B cell (primary cell): Measurements from ENCODE around the gene PHRF1. TPM values are rescaled to one million over a fixed set of nuclear protein-coding genes. Genes with fewer than 3 reads are reported as not detected.

Source experiments
- ATAC-seq: fragments of 200-7000 bp; cut with Tn5 transposase; one replicate; pipeline ENCODE4 v1.10.0; 2021; ENCODE audit warnings: low read depth, mild to moderate bottlenecking, moderate number of reproducible peaks, moderate library complexity
- CTCF ChIA-PET: fragments of 350-600 bp; sonication (Branson Sonifier 250); formaldehyde crosslinking; loops from one replicate; lab custom pipeline; 2021; ENCODE audit warnings: antibody characterized with exemption, inconsistent platforms; lab: Charles Lee
- POLR2A ChIA-PET: fragments of 350-600 bp; sonication (Branson Sonifier 250); formaldehyde crosslinking; loops from one replicate; lab custom pipeline; 2021; ENCODE audit warnings: antibody characterized with exemption; lab: Charles Lee
- DNase-seq: peaks from one replicate; pipeline ENCODE4 v3.0.0; 2013
- H2AFZ ChIP-seq: 2 replicates; pipeline ENCODE4 v1.6.1; 2012; ENCODE audit warnings: mild to moderate bottlenecking, low read depth, low read length; ENCODE audit not compliant: insufficient read depth, poor library complexity, severe bottlenecking
- H3K27ac ChIP-seq, 2 donors: 1 replicate in 1 of 2; 2 replicates in 1 of 2; pipeline ENCODE4 v1.5.1; 2012 to 2013; ENCODE audit warnings: low read length in 2 of 2, mild to moderate bottlenecking in 2 of 2, moderate library complexity in 1 of 2
- H3K27me3 ChIP-seq, 4 experiments: fragments of 200-600 bp in 1 of 4; sonication (generic) in 1 of 4; replicated peaks in 1 of 4; 1 replicate in 2 of 4; 2 replicates in 2 of 4; pipeline versions ENCODE4 v1.6.1 to v1.7.0; 2013 to 2016; ENCODE audit warnings: low read length in 3 of 4, mild to moderate bottlenecking in 2 of 4, mixed read lengths in 1 of 4, moderate library complexity in 1 of 4; ENCODE audit not compliant: insufficient read depth in 4 of 4, control insufficient read depth in 3 of 4; ENCODE audit errors: control extremely low read depth in 1 of 4
- H3K36me3 ChIP-seq, 2 experiments: replicated peaks in 1 of 2; 1 replicate in 1 of 2; 2 replicates in 1 of 2; pipeline versions ENCODE4 v1.6.1 to v1.7.1; 2013; ENCODE audit warnings: low read length in 1 of 2; ENCODE audit not compliant: insufficient read depth in 2 of 2, control insufficient read depth in 1 of 2; ENCODE audit errors: control extremely low read depth in 1 of 2, extremely low read depth in 1 of 2
- H3K4me1 ChIP-seq, 2 donors: fragments of 200-600 bp in 1 of 2; sonication (generic) in 1 of 2; 1 replicate in 1 of 2; 2 replicates in 1 of 2; pipeline versions ENCODE4 v1.5.1 to v1.6.1; 2013 to 2017; ENCODE audit warnings: low read length in 2 of 2; ENCODE audit not compliant: control insufficient read depth in 2 of 2, insufficient read depth in 2 of 2
- H3K4me2 ChIP-seq: replicated peaks from 2 replicates; pipeline ENCODE3; 2012; ENCODE audit warnings: mild to moderate bottlenecking, low read depth, low read length; ENCODE audit not compliant: poor library complexity, severe bottlenecking
- H3K4me3 ChIP-seq, 5 experiments: fragments of 200-600 bp in 1 of 5; sonication (generic) in 1 of 5; 1 replicate in 3 of 5; 2 replicates in 2 of 5; pipeline versions ENCODE4 v1.5.1 to v1.7.0; 2011 to 2016; ENCODE audit warnings: low read length in 4 of 5, mild to moderate bottlenecking in 4 of 5, low read depth in 2 of 5, control low read depth in 1 of 5, moderate library complexity in 1 of 5; ENCODE audit not compliant: insufficient read depth in 1 of 5; ENCODE audit errors: control extremely low read depth in 1 of 5, extremely low read depth in 1 of 5
- H3K79me2 ChIP-seq: fragments of 200-600 bp; sonication (generic); one replicate; pipeline ENCODE4 v1.6.0; 2016; ENCODE audit warnings: low read length; ENCODE audit not compliant: control insufficient read depth, insufficient read depth
- H3K9ac ChIP-seq: fragments of 200-600 bp; sonication (generic); 2 replicates; pipeline ENCODE4 v1.6.1; 2017; ENCODE audit warnings: mild to moderate bottlenecking, low read length, moderate library complexity
- H3K9me3 ChIP-seq, 3 donors: one replicate each; pipeline versions ENCODE4 v1.6.1 to v1.7.1; 2013; ENCODE audit warnings: low read length in 2 of 3; ENCODE audit not compliant: control insufficient read depth in 2 of 3, insufficient read depth in 1 of 3; ENCODE audit errors: control extremely low read depth in 1 of 3
- H4K20me1 ChIP-seq: 2 replicates; pipeline ENCODE4 v1.6.0; 2012; ENCODE audit warnings: mild to moderate bottlenecking, low read length; ENCODE audit not compliant: insufficient read depth, control insufficient read depth, poor library complexity, severe bottlenecking
- H3K27ac Mint-ChIP-seq: one replicate; pipeline ENCODE4 v1.8.0; 2021; ENCODE audit warnings: mixed read lengths
- H3K27me3 Mint-ChIP-seq: one replicate; pipeline ENCODE4 v1.8.0; 2021; ENCODE audit warnings: mixed read lengths
- H3K4me1 Mint-ChIP-seq: one replicate; pipeline ENCODE4 v1.8.0; 2021; ENCODE audit warnings: mixed read lengths
- H3K4me3 Mint-ChIP-seq: one replicate; pipeline ENCODE4 v1.8.0; 2021; ENCODE audit warnings: mixed read lengths
- H3K9me3 Mint-ChIP-seq: one replicate; pipeline ENCODE4 v1.8.0; 2022; ENCODE audit warnings: mixed read lengths; ENCODE audit not compliant: insufficient read depth
- CTCF ChIP-seq: fragments of 200-600 bp; IDR thresholded peaks from one replicate; pipeline ENCODE4 v1.8.0; 2022; ENCODE audit warnings: antibody characterized with exemption, mild to moderate bottlenecking
- EZH2 ChIP-seq: IDR thresholded peaks from 2 replicates; pipeline ENCODE4 v1.6.1; 2012; ENCODE audit warnings: borderline replicate concordance, low read depth, mild to moderate bottlenecking, moderate library complexity, low read length; ENCODE audit not compliant: insufficient read depth, poor library complexity, severe bottlenecking
- WGBS: methylation state at CpG from one replicate; pipeline ENCODE4 v1.1.5; 2013; ENCODE audit warnings: missing lambda C conversion rate; ENCODE audit not compliant: insufficient coverage; 5-methylcytosine and 5-hydroxymethylcytosine counted together
- intact Hi-C: fragments of 100-400 bp; cut with micrococcal nuclease; formaldehyde crosslinking; loops from one replicate; pipeline ENCODE4 v1.10.0; 2022
- polyA plus RNA-seq: library from polyadenylated mRNA; depleted of rRNA; stranded (reverse); fragments of >200 nt; gene quantifications from 2 replicates; pipeline ENCODE4 v1.2.3, GENCODE V29; 2012
- total RNA-seq, 2 donors: library from RNA; stranded (reverse); fragments of 120-200 nt in 1 of 2; gene quantifications; 1 replicate in 1 of 2; 2 replicates in 1 of 2; pipeline versions ENCODE4 v1.2.3 to v1.2.4, GENCODE V29; 2013 to 2022

PHRF1 gene
- total and polyA plus RNA-seq, 2 donors (not counting 1 experiment from before 2014, with no cell fraction given), result 22.3 to 57.9 TPM

GRCh38 chr11:586376-587316 is 10.4 kb downstream of the PHRF1 start:
- no peak for ATAC-seq
- Mint-ChIP-seq H3K9me3 (no peaks in the 10 kb centered on the region), H3K27me3 (no peaks in the 10 kb centered on the region), H3K4me3 (no peak overlapping the region), H3K4me1 (no peaks in the 10 kb centered on the region), H3K27ac (no peak overlapping the region)
- TF ChIP-seq EZH2, result no peak
- no peak for TF ChIP-seq CTCF
- peaks cover 73% of the 10 kb centered on the region for H3K79me2 ChIP-seq
- no peak overlapping the region for H2AFZ ChIP-seq
- peaks cover 0 to 3% of the 10 kb centered on the region in 2 donors for H3K4me1 ChIP-seq
- H4K20me1 ChIP-seq, result peaks cover 84% of the 10 kb centered on the region
- H3K4me2 ChIP-seq, result no peak overlapping the region
- H3K4me3 ChIP-seq, result no peak overlapping the region
- DNase-seq, result no peak
- H3K9ac ChIP-seq, result no peak overlapping the region
- intact Hi-C loops, result no loop called here
- peaks cover 0 to 65% of the 10 kb centered on the region in 2 experiments for H3K36me3 ChIP-seq
- no peaks in the 10 kb centered on the region for H3K9me3 ChIP-seq
- H3K27ac ChIP-seq, result no peak overlapping the region
- 96% methylated on average over 32 of the region's 32 CpGs for WGBS
- CTCF ChIA-PET, result no interaction called here
- no peaks in the 10 kb centered on the region for H3K27me3 ChIP-seq
- POLR2A ChIA-PET, result no interaction called here

GRCh38 chr11:587546-587945 is 11.3 kb downstream of the PHRF1 start:
- Histone ChIP-seq H3K9ac (no peak overlapping the region), H3K4me1 (peaks cover 0 to 3% of the 10 kb centered on the region in 2 donors), H3K27ac (no peak overlapping the region), H3K9me3 (no peaks in the 10 kb centered on the region), H3K4me3 (no peak overlapping the region), H3K79me2 (peaks cover 65% of the 10 kb centered on the region), H3K36me3 (peaks cover 0 to 67% of the 10 kb centered on the region in 2 experiments), H4K20me1 (peaks cover 75% of the 10 kb centered on the region), H3K27me3 (no peaks in the 10 kb centered on the region), H2AFZ (no peak overlapping the region), H3K4me2 (no peak overlapping the region)
- H3K27me3 Mint-ChIP-seq, result no peaks in the 10 kb centered on the region
- TF ChIP-seq EZH2, result no peak
- no peak for TF ChIP-seq CTCF
- 100% methylated on average over 3 of the region's 8 CpGs for WGBS
- H3K4me3 Mint-ChIP-seq, result no peak overlapping the region
- ATAC-seq (no peak), DNase-seq (no peak)
- intact Hi-C loops, result no loop called here
- H3K4me1 Mint-ChIP-seq, result no peaks in the 10 kb centered on the region
- ChIA-PET POLR2A (interaction anchor here (0.6 kb wide), 1 partner anchor 348 kb away, joined by 7 read pairs; no protein-coding TSS in a partner anchor), CTCF (no interaction called here)
- no peak overlapping the region for H3K27ac Mint-ChIP-seq
- H3K9me3 Mint-ChIP-seq, result no peaks in the 10 kb centered on the region
